Spleen (tissue), 11 donors: ENCODE measurements around the gene CAMK1D. TPM values are rescaled to one million over a fixed set of nuclear protein-coding genes. Genes with fewer than 3 reads are reported as not detected.

Experiments
- DNase-seq: peaks from one replicate; pipeline ENCODE4 v3.0.0-alpha.2; 2020
- H3K27ac ChIP-seq, 8 donors: fragments of 200-600 bp; sonication (generic) in 7 of 8; 1 replicate in 4 of 8; 2 replicates in 4 of 8; pipeline versions ENCODE4 v1.5.0 to v1.8.0; 2016 to 2021; ENCODE audit warnings: inconsistent platforms in 4 of 8, mild to moderate bottlenecking in 4 of 8, moderate library complexity in 1 of 8
- H3K27me3 ChIP-seq, 7 donors: fragments of 200-600 bp; sonication (generic) in 6 of 7; replicated peaks in 1 of 7; 1 replicate in 4 of 7; 2 replicates in 3 of 7; pipeline versions ENCODE4 v1.5.0 to v1.8.0; 2016 to 2021; ENCODE audit warnings: inconsistent platforms in 3 of 7, mild to moderate bottlenecking in 1 of 7
- H3K36me3 ChIP-seq, 6 donors: fragments of 200-600 bp; sonication (generic) in 5 of 6; 1 replicate in 4 of 6; 2 replicates in 2 of 6; pipeline versions ENCODE4 v1.5.0 to v1.8.0; 2016 to 2021; ENCODE audit warnings: inconsistent platforms in 2 of 6
- H3K4me1 ChIP-seq, 6 donors: fragments of 200-600 bp; sonication (generic) in 5 of 6; 1 replicate in 3 of 6; 2 replicates in 3 of 6; pipeline versions ENCODE4 v1.5.0 to v1.8.0; 2016 to 2021; ENCODE audit warnings: inconsistent platforms in 3 of 6
- H3K4me3 ChIP-seq, 8 donors: fragments of 200-600 bp; sonication (generic) in 7 of 8; 1 replicate in 4 of 8; 2 replicates in 4 of 8; pipeline versions ENCODE4 v1.5.0 to v1.8.0; 2016 to 2021; ENCODE audit warnings: inconsistent platforms in 4 of 8, mild to moderate bottlenecking in 4 of 8, moderate library complexity in 2 of 8
- H3K9me3 ChIP-seq, 8 donors: fragments of 200-600 bp; sonication (generic) in 7 of 8; 1 replicate in 4 of 8; 2 replicates in 4 of 8; pipeline versions ENCODE4 v1.5.0 to v1.8.0; 2016 to 2021; ENCODE audit warnings: inconsistent platforms in 4 of 8
- CTCF ChIP-seq, 11 experiments: fragments of 200-600 bp in 7 of 11; fragments of 450-650 bp in 4 of 11; sonication (generic) in 4 of 11; IDR thresholded peaks in 8 of 11; conservative IDR thresholded peaks in 3 of 11; 1 replicate in 7 of 11; 2 replicates in 4 of 11; pipeline versions ENCODE4 v1.4.0 to v1.8.0; 2016 to 2021; ENCODE audit warnings: antibody characterized with exemption in 11 of 11, inconsistent platforms in 4 of 11, mild to moderate bottlenecking in 1 of 11
- POLR2A ChIP-seq, 3 donors: fragments of 450-650 bp; IDR thresholded peaks; one replicate each; pipeline ENCODE4 v1.5.1; 2017; ENCODE audit warnings: antibody characterized with exemption in 3 of 3, mild to moderate bottlenecking in 1 of 3
- POLR2AphosphoS5 ChIP-seq, 3 donors: sonication (generic); formaldehyde crosslinking; IDR thresholded peaks; one replicate each; pipeline ENCODE4 v1.5.1; 2017; ENCODE audit warnings: antibody characterized with exemption in 3 of 3
- WGBS, 5 donors: extraction: QIAGEN DNeasy Blood & Tissue Kit in 3 of 5; methylation state at CpG; one replicate each; pipeline versions ENCODE4 v1.1.5 to v1.1.7; 2013 to 2018; 5-methylcytosine and 5-hydroxymethylcytosine counted together
- intact Hi-C: fragments of 100-400 bp; cut with DNase I; formaldehyde crosslinking; loops from one replicate; pipeline ENCODE4 v1.15.0; 2023; ENCODE audit warnings: low total_unique reads
- polyA plus RNA-seq, 3 donors: library from polyadenylated mRNA; stranded (reverse); fragments of 200-250 nt; gene quantifications; one replicate each; pipeline ENCODE4 v1.2.1, GENCODE V29; 2013
- total RNA-seq, 7 donors: library from RNA; depleted of rRNA in 3 of 7; stranded (reverse); fragments of >200 nt in 3 of 7; fragmentation: NEBNext Ultra II Directional in 4 of 7; extraction: Animal tissue kit (Norgen Biotek cat#: 25700) in 4 of 7; gene quantifications; one replicate each; pipeline versions ENCODE4 v1.1.0 to v1.2.1, GENCODE V29; 2016 to 2021
- donor health status: healthy with polysubstance abuse.
- donor health status: DM: no; HTN: no; CAD: no; lungs with moderate emphysema.
- donor health status: DM: no; HTN: no; CAD: no.
- donor health status: Bipolar disorder and iron deficiency.
- donor health status: healthy.
- donor health status: DM: no; HTN: no; CAD: no.
- donor health status: DM: yes; HTN: yes; CAD: no.

The CAMK1D gene
- total and polyA plus RNA-seq, 10 donors = 6.8 to 34.5 (median 20.0) TPM

- Histone ChIP-seq H3K36me3 (no peaks in the 10 kb centered on the region), H3K4me3 (no peak overlapping the region), H3K27me3 (no peaks in the 10 kb centered on the region), H3K9me3 (no peaks in the 10 kb centered on the region), H3K27ac (no peak overlapping the region), H3K4me1 (peaks cover 0 to 21% (median 15%) of the 10 kb centered on the region in 6 donors)
- DNase-seq = peak; percentile 72
- TF ChIP-seq POLR2A (IDR thresholded peaks at IDR 0.05) (no peak), POLR2AphosphoS5 (IDR thresholded peaks at IDR 0.05) (no peak), CTCF (IDR thresholded peaks at IDR 0.05 in 8 of 11, conservative IDR thresholded peaks at IDR 0.05 in 3 of 11) (no peak)
- intact Hi-C loops = no loop called here
- 93 to 97% (median 96%) methylated on average over 8 of the region's 8 CpGs for WGBS, 5 donors
These were observed 77.9 kb downstream of the CAMK1D start for GRCh38 chr10:12427276-12427675.

GRCh38 chr10:12428447-12429135 is 79.2 kb downstream of the CAMK1D start:
- no peak overlapping the region for H3K4me3 ChIP-seq
- no peak for TF ChIP-seq POLR2AphosphoS5 (IDR thresholded peaks at IDR 0.05)
- TF ChIP-seq POLR2A (IDR thresholded peaks at IDR 0.05) = no peak
- TF ChIP-seq CTCF (IDR thresholded peaks at IDR 0.05 in 8 of 11, conservative IDR thresholded peaks at IDR 0.05 in 3 of 11) = no peak
- H3K4me1 ChIP-seq = peaks cover 0 to 21% (median 15%) of the 10 kb centered on the region in 6 donors
- H3K27me3 ChIP-seq = no peaks in the 10 kb centered on the region
- H3K9me3 ChIP-seq = no peaks in the 10 kb centered on the region
- 86 to 93% (median 91%) methylated on average over 16 of the region's 16 CpGs for WGBS, 5 donors
- DNase-seq = no peak
- no peak overlapping the region for H3K27ac ChIP-seq
- intact Hi-C loops = no loop called here
- H3K36me3 ChIP-seq = no peaks in the 10 kb centered on the region

GRCh38 chr10:12430406-12430982 is 81.1 kb downstream of the CAMK1D start:
- no peaks in the 10 kb centered on the region for H3K27me3 ChIP-seq
- H3K4me1 ChIP-seq = peaks cover 0 to 10% (median 7%) of the 10 kb centered on the region in 6 donors
- H3K36me3 ChIP-seq = no peaks in the 10 kb centered on the region
- intact Hi-C loops = no loop called here
- no peak overlapping the region for H3K27ac ChIP-seq
- H3K4me3 ChIP-seq = no peak overlapping the region
- H3K9me3 ChIP-seq = no peaks in the 10 kb centered on the region
- DNase-seq = peak; percentile 27
- no peak for TF ChIP-seq CTCF (IDR thresholded peaks at IDR 0.05 in 8 of 11, conservative IDR thresholded peaks at IDR 0.05 in 3 of 11)
- no peak for TF ChIP-seq POLR2AphosphoS5 (IDR thresholded peaks at IDR 0.05)
- no peak for TF ChIP-seq POLR2A (IDR thresholded peaks at IDR 0.05)
- 80 to 86% (median 83%) methylated on average over 10 to 11 of the region's 11 CpGs for WGBS, 5 donors
